ENCODE results near the gene C6orf62.
"Not testable (repeated sequence)": the region's sequence is repeated elsewhere in the genome, so short reads cannot be mapped to it uniquely, and the experiment has no call there.

C6orf62 gene

GRCh38 chr6:24719125-24719971 is at the start of gene C6orf62:
C6orf62 (minus strand) TSS chr6:24719154; CDS start chr6:24718668, 486 bp downstream.
- DNase-seq (ENCODE audit: low read depth in 2 of 3, low spot score in 2 of 3), result peak in 2 of 3 experiments; percentile 19 to 40

- DNase-seq (ENCODE audit: low read depth in 2 of 3, low spot score in 2 of 3), result no peak
These were observed 49.4 kb upstream of the C6orf62 start for GRCh38 chr6:24768361-24768760.

- DNase-seq (ENCODE audit: low read depth in 2 of 3, low spot score in 2 of 3), result no peak
These were observed 47.9 kb upstream of the C6orf62 start for GRCh38 chr6:24766680-24767462.

GRCh38 chr6:24765968-24766367 is 47.0 kb upstream of the C6orf62 start:
- not testable (repeated sequence) for DNase-seq (ENCODE audit: low read depth in 2 of 3, low spot score in 2 of 3)

GRCh38 chr6:24764833-24765828 is 46.2 kb upstream of the C6orf62 start:
- not testable (repeated sequence) for DNase-seq (ENCODE audit: low read depth in 2 of 3, low spot score in 2 of 3)

GRCh38 chr6:24763578-24763977 is 44.6 kb upstream of the C6orf62 start:
- DNase-seq (ENCODE audit: low read depth in 2 of 3, low spot score in 2 of 3), result no peak

- no peak for DNase-seq (ENCODE audit: low read depth in 2 of 3, low spot score in 2 of 3)
These were observed 42.9 kb upstream of the C6orf62 start for GRCh38 chr6:24761851-24762250.

GRCh38 chr6:24761193-24761835 is 42.4 kb upstream of the C6orf62 start:
- no peak for DNase-seq (ENCODE audit: low read depth in 2 of 3, low spot score in 2 of 3)

- no peak for DNase-seq (ENCODE audit: low read depth in 2 of 3, low spot score in 2 of 3)
These were observed 41.3 kb upstream of the C6orf62 start for GRCh38 chr6:24760210-24760609.

- no peak for DNase-seq (ENCODE audit: low read depth in 2 of 3, low spot score in 2 of 3)
These were observed 40.8 kb upstream of the C6orf62 start for GRCh38 chr6:24759718-24760117.

GRCh38 chr6:24757611-24758010 is 38.7 kb upstream of the C6orf62 start:
- no peak for DNase-seq (ENCODE audit: low read depth in 2 of 3, low spot score in 2 of 3)

- no peak for DNase-seq (ENCODE audit: low read depth in 2 of 3, low spot score in 2 of 3)
These were observed 36.3 kb upstream of the C6orf62 start for GRCh38 chr6:24755279-24755678.

- not testable (repeated sequence) for DNase-seq (ENCODE audit: low read depth in 2 of 3, low spot score in 2 of 3)
These were observed 35.4 kb upstream of the C6orf62 start for GRCh38 chr6:24754378-24754777.

- DNase-seq (ENCODE audit: low read depth in 2 of 3, low spot score in 2 of 3), result no peak
These were observed 34.6 kb upstream of the C6orf62 start for GRCh38 chr6:24753545-24753944.

- no peak for DNase-seq (ENCODE audit: low read depth in 2 of 3, low spot score in 2 of 3)
These were observed 34.1 kb upstream of the C6orf62 start for GRCh38 chr6:24752917-24753492.

- no peak for DNase-seq (ENCODE audit: low read depth in 2 of 3, low spot score in 2 of 3)
These were observed 33.5 kb upstream of the C6orf62 start for GRCh38 chr6:24752503-24752902.

- DNase-seq (ENCODE audit: low read depth in 2 of 3, low spot score in 2 of 3), result not testable (repeated sequence)
These were observed 31.9 kb upstream of the C6orf62 start for GRCh38 chr6:24750878-24751277.

- DNase-seq (ENCODE audit: low read depth in 2 of 3, low spot score in 2 of 3), result no peak
These were observed 30.3 kb upstream of the C6orf62 start for GRCh38 chr6:24749297-24749696.

GRCh38 chr6:24744911-24745310 is 26.0 kb upstream of the C6orf62 start:
- DNase-seq (ENCODE audit: low read depth in 2 of 3, low spot score in 2 of 3), result no peak

- no peak for DNase-seq (ENCODE audit: low read depth in 2 of 3, low spot score in 2 of 3)
These were observed 25.0 kb upstream of the C6orf62 start for GRCh38 chr6:24743944-24744335.

Data from activated CD8-positive, alpha-beta memory T cell treated with anti-CD3 and anti-CD28 coated beads for 48 hours (primary cell).